ENCODE measurements around the gene SYT9.
A peak's percentile ranks its signal among the peaks of the same experiment; 100 is the strongest.

- TF ChIP-seq POLR2AphosphoS5 (IDR thresholded peaks at IDR 0.05; ENCODE audit: low read depth, low read length) (no peak), REST (IDR thresholded peaks at IDR 0.05; ENCODE audit: insufficient read depth in 1 of 2, low read depth in 2 of 2, low read length in 2 of 2) (peak; percentile 20 to 88; a peak in 3 of 4 replicates), FOXP2 (optimal IDR thresholded peaks at IDR 0.05; ENCODE audit: borderline replicate concordance, extremely low read depth, extremely low read length, insufficient read depth) (no peak), SIN3A (IDR thresholded peaks at IDR 0.05; ENCODE audit: borderline replicate concordance, insufficient read depth, low read length) (no peak)
Measured at GRCh38 chr11:7272373-7272772, 20.7 kb downstream of the SYT9 start.

All from PFSK-1 (cell line).